GM21786 (cell line): ENCODE measurements around the gene SASH1.

Experiments
- ATAC-seq: cut with Tn5 transposase; IDR thresholded peaks from one replicate; pipeline ENCODE4 v1.9.1; 2021; ENCODE audit not compliant: unreplicated experiment

SASH1 gene

DNA sequence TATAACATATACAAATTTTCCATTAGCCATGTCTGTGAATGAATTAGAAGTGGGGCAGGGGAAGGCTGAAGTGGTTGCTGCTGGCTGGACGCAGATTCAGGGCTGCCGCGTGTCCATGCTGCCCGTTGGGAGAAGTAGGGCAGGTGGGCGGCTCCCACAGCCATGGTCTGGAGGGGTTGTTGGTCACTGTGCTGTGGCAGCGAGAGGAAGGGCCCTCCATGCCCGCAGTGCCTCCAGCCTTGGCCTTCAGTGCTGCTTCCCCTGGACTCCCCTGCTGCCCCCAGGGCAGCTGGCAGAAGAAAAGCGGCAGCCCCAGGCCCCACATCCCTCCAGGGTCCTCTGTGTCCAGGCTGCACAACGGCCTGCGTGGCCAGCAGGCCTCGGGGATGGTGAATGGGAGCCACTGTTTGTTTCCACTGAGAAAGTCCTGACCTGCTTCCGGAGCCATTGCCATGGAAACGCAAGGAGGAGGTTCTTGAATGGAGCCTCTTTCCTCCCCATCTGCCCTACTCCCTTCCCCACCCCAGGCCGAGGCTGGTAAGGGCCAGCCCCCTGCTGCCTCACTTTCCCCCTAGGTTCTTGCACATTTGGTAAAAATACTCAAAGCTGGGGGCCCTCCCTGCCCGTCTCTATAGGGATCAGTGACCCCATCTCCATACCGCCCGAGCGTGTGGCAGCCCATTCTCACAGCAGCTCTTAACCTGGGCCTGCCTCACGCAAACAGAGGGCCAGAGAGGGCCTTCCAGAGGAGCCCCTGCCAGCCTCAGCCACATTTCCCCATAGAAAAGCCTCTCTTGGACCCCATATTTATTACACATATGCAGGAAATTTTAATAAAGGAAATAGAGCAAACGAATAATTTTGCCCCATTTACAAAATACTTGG lies 113.3 kb downstream of the SASH1 start:
- ATAC-seq: no peak

DNA sequence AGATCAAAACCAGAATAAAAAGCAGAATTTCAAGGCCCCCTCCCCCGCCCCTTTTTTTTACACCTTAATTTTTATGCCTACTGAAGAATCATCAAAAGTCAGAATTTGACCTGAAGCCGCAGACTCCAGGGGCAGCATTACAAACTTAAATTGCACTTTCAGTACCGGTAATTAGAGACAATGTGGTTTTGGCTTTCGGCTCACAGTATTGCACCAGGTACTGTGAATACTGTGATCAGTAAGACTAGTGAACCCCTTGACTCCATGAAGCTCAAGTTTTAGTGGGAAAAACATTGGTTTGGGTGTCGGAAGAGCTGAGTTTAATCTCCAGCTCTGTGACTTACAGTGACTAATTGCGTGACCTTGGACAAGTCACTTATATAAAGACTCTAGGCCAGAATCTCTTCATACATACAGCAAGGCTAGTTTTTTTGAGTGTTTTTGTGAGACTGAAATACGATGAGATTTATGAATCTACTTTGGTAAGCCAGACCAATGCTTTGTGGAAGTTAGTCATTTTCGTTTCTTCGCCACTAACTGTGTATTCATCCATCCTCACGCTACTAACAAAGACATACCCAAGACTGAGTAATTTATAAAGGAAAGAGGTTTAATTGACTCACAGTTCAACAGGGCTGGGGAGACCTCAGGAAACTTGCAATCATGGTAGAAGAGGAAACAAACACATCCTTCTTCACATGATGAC lies 114.7 kb downstream of the SASH1 start:
- no peak for ATAC-seq

DNA sequence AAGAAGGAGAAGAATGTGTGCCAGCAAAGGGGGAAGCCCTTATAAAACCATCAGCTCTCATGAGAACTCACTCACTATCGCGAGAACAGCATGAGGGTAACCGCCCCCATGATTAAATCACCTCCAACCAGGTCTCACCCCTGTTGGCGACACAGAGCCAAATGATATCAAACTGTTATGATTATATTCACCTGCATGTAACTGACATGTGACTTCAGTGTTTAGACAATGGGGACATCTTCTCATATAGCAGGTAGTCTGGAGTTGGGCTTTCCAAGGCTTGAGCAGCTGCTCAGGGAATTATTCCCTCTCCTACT lies 115.2 kb downstream of the SASH1 start:
- no peak for ATAC-seq

DNA sequence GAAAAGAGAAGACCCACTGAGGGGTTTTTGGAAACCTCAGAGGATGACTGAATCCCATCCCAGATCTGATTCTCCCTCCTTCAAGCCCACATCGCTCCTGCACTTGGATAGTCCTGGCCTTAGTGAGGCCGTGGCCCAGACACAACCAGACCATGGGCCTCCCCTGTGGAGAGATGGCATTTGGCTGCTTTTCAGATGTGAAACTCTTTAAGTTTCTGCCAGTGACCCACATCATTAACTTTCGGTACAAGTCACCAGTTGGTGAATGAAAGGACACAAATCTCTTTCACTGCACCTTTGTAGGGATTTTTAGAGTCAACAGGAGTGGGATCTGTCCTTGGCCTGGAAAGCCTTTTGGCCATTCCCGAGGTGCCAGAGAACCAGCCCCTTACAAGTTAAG lies 116.6 kb downstream of the SASH1 start:
- ATAC-seq: no peak

DNA sequence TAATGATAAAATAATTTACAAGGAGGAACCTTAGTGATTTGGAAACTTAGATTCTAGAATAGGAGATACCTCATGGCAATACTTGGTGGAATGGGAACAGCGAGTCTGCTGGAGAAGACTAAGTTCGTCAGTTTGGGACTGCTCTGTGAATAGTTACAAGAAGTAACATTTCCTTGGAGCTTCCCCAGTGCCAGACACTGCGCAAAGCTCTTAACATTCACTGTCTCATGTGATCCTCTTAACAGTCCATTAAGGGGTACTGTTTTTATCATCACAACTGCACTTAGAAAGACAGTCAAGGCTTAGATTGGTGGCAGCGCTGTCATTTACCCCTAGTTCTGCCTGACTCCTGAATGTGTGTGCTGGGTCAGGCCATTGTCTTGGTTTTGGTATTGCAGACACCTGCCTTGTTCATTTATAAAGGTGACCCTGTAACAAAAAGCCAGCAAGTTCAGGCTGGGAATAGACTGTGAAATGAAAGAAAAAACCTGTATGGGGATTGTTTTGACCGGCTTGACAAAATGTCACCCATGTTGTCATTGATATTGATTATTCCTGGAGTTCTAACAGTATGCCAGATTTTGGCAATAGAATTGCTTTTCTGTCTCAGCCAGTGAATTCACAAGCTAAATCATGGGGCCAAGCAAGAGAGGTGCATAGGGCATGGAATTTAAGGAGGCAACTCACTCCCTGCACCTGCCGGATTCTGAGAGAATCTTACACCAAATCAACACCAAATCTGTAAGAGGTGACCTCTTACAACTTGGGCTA lies 118.4 kb downstream of the SASH1 start:
- ATAC-seq: no peak

DNA sequence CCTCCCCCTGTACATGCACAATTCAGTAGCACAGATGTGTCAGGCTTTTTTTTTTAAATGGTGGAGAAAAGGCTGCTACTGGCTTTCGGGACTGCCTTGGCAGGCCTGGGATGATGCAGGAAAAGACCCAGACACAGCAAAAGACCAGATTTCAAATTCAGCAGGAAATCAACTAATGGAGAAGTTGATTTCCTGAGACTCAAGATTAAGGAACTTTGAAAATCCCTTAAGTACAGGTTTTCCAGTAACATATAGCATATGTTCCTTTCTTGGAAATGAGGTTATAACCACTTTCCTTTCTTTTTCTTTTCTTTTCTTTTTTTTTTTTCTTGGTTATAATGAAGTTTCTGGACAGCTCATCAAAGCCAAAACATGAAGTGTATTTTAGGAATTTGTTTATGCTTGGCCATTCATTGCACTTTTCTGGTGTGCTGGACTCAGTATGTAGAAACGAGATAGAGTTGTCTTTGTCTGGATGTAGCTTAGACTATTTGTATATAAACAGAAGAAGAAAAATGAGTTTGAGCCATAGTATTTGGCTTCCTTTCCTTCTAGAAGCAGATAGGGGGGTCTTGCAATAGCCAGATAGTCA lies 119.4 kb downstream of the SASH1 start:
- ATAC-seq: no peak

DNA sequence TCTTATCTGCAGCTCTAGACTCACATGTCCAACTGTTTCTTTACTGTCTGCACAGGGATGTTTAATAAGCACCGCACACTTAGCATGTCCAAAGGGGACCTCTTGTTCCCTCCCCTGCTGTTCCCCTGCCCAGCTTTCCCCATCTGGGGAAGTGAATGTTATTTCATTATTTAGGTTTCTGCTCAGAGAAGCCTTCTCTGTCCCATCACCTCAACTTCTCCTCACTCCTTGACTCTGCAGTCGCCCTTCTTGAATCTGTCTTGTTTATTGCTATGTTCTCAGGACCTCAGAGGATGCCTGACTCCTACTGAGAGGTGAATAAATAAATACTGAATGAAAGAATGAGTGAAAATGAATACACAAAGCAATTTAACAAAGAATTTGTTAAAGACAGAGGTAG lies 121.0 kb downstream of the SASH1 start:
- no peak for ATAC-seq

DNA sequence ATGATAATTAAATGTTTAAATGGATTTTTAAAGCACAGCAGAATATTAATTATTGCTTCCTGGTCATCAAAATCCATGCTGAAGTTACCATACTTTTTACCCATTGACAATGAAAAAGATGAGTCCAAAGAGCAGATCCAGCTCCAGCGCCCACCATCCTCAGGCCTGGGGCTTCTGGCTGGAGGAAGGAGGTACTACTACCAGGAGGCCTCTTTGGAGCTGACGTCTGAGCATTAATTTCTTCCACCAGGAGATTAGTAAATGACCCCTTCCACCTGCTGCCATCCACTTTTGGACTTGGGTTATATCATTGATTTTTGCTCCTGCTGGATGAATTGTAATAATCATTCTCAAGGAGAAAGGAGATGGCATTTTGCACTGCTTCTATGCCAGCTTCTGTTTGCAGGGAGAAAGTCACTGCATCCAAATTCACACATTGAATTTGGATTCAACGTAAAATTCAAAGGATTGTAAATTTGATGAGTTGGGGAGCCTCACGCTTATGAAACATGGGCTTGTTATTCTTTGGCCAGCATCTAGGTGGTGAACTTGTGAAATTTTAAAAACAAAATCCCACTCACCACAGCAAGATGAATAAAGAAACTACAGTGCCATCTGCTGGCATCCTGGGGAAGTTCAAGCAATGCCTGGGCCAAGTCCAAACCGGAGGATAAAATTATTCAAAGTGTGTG lies 121.8 kb downstream of the SASH1 start:
- peak; percentile 68 for ATAC-seq

DNA sequence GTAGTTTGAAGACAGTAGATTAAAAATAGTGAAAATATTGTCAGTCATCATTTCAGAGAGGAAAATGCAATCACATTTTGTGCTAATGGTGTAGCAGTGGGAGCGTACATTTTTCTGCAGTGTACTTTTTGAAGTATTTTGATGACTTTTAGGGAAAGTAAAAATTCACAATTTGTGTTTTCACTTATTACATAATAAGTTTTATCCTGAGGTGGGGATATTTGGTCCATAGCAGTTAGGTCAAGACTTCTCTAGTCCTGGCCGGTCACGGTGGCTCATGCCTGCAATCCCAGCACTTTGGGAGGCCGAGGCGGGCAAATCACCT lies 122.3 kb downstream of the SASH1 start:
- no peak for ATAC-seq

DNA sequence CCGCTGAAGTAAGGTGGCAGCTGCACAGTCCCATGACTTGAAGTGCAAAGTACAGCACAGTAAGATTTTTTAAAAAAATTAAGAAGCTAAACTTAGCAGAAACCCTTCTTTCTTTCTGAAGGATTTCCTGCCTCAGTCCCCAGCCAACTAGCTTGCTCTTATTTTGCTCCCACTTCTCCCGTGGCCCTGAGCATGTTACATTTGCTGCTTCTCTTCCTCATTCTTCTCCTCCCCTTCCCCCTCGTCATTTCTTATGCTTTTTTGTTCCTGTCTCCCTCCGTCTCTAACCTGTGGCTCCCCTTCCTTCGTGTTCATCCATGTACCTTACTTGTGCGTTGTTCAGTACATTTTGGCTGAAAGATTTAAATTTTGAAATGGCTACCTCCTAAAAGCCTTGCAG lies 123.0 kb downstream of the SASH1 start:
- ATAC-seq: no peak

DNA sequence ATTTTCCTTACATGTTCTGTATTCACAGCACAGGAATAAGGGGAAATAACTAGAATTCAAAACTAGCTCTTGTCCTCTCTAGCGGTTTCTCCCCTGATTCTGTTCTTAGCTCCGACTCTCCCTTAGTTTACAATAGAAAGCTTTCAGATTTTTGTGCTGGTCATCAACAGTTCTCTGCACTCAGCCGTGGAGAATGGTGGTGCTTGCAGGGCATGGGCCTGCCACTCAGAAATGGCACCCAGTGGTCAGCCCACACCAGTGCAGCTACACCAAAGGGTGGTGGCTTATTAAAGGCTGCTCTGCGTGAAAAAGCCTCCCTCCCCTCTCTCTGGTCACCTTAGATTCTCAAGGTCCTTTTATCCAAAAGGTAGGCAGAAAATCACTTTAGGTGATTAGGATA lies 123.5 kb downstream of the SASH1 start:
- ATAC-seq: no peak

DNA sequence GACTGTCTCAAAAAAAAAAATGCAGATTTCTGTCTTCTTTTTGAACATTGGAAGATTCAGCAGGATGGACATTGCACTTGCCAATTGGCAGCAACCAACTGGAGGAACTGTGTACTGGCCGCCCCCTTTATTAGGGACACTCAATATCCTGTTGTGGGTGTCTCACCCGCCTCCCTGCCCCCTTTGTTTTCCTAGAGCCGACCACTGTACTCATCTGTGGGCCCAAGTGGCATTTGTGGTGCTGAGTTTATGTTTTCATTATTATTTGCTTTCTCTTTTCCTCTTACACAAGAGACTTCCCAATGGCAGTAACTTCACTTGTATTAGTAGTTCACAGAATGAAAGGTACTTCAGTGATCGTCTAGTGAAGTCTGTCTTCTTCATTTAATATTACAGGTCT lies 125.3 kb downstream of the SASH1 start:
- ATAC-seq: no peak

DNA sequence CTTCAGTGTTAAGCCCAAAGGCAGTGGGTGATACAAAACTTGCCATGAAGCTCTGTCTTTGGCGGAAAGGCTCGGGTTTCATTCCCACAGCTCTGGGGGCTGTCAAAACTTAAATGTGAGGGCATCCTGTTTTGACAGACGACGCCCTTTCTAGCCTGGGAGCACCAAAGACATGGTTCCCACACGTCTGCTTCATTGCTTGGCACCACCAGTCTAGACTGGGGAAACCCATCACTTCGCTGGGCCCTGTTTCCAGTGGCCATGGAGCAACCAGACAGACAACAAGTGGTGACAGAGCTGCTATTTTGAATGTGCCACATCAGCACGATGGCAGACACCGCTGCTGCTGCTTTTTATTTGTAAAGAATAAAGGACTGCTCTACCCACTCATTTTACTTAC lies 127.5 kb downstream of the SASH1 start:
- no peak for ATAC-seq

DNA sequence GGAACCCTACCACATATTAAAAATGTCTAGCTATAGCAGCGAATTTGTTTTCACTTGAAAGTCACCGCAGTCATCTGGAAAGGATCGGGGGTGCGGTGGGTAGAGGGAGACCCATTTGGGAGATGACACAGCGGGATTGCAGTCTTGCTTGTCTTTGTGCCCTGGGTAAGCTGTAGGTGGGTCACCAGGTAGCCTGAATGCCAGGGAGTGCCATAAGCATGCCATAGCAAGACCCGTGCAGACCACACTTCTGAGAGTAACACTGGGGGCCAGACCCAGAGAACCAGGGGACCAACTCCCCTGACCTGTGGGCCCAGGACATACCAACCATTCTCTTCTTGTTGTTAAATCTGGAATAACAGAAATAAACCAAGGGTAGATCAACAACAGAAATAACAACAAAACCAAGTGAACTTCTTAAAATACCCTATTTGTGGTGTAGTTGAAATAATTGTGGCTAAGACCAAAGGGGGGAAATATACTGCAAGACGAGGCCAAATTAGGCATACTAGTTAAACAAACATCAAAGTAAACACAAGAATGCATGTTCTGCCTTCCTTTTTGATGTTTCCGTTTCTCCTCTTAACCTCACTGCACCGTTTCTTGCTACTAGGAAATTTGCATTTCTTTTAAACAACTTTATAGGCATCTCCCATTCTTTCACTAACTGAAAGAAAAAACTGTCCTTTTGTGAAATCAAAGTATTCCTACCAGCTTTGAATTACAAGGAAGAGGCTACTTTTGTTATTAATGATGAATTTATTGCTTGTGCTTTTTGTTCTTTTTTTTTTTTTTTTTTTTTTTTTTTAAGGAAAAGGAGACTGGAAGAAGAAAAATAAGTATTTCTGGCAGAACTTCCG lies 128.2 kb downstream of the SASH1 start:
- no peak for ATAC-seq

DNA sequence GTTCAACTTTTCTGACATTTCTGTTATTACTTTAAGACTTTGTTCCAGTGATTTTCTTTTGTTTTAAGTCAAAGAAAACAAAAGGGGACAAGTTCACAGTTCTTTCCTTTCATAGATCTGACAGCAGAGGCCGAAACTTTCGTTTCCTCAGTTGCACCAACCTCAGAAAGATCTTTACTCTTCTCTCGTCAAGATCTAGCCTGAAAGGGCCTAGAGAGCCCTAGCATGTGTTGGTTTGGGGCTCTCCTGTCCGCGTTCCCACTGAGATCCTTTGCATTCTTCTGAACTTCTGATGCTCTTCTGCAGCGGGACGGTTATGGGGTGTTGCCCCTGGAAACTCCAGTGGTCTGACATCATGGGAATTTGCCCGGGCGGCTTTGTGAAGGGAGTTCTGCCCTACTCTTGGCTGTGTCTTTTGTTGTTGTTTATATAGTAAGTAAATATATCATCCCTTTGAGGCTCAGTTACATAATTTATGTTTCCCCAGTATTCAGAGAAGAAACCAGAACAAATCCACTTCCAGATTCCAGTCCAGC lies 129.1 kb downstream of the SASH1 start:
- ATAC-seq: no peak

DNA sequence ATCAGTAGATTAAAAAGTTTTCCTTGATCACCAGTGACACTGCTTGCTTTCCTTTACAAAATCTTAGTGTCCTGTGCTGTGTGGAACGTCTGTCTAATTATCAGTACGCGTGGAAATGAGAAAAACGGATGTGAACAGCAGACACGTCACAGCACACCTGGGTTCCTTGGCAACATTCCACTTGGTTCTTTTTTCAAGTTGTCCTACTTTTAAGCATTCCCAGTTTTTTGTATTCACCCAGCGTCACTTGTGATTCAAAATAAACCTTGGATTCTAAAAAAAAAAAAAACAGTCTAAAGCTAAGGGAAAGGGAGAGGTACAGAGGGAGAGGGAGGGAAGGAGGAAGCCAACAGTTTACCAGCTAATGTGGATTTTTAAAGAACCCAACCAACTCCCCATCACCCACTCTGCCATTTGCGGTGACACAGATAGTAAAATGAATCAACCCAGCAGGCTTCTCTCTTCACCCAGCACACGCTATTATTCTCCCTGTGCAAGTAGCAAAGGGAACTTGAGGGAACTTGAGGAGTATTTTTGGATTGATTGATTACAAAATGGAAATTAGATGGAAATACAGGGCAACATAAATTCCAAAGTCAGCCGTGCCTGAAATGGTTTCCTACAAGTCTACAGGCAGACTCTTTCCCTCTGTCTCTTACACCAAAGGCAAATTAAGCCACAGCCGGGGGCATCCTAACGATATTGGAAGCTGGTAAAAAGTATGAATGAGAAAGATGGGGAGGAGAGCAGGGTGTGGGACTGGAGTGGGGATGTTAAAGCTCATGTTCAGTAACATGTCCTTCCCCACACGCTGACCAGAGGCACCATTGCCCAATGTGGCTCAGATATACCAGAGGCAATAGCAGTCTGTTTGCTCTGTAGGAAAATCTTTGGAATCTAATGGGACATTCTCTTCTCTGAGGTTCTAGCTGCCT lies 129.8 kb downstream of the SASH1 start:
- ATAC-seq: no peak

DNA sequence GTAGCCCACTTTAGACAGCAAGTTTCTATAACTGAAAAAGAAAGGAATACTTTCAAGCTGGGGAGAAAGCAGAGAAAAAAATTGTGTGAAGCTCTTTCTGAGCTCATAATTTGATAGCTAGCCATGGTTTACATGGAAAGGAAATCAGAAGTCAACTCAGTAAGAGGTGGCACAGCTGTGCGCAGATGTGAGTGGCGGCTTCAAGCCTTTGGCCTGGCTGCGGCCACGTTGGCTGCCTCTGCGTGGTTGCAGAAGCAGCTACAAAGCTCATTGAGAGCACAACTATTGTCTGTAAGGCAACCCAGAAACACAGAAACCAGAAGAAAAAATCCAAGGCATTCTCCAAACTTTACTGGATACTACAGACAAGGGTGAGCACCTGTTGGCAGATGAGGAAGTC lies 136.9 kb downstream of the SASH1 start:
- no peak for ATAC-seq

DNA sequence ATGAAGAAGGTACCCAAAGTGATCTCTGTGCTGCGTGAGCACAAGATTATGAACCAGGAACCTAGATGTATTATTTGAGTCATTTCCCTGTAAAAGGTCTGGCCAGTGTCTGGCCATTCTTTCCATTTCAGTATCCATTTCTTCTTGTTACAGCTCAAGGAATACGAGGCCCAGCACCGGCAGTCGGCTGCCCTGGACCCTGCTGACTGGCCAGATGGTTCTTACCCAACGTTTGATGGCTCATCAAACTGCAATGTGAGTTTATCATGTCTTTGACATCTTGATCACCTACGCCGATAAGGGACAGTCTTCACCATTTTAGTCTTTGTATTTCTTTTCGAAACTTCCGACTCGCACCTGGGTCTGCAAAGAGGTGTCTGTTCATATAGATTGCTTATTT lies 144.8 kb downstream of the SASH1 start:
- ATAC-seq: no peak
